ENCODE data around the gene ANXA4.
"Not testable (repeated sequence)": the region's sequence is repeated elsewhere in the genome, so short reads cannot be mapped to it uniquely, and the experiment has no call there.

ANXA4 gene

GRCh38 chr2:69807821-69808540, 66.0 kb downstream of the ANXA4 start:
- no peak for DNase-seq (ENCODE audit: low spot score)

- no peak for DNase-seq (ENCODE audit: low spot score)
Measured at GRCh38 chr2:69810550-69810949, 68.6 kb downstream of the ANXA4 start.

GRCh38 chr2:69811018-69811417, 69.1 kb downstream of the ANXA4 start:
- no peak for DNase-seq (ENCODE audit: low spot score)

GRCh38 chr2:69811591-69811990, 69.7 kb downstream of the ANXA4 start:
- no peak for DNase-seq (ENCODE audit: low spot score)

- DNase-seq (ENCODE audit: low spot score) = no peak
Measured at GRCh38 chr2:69815717-69816116, 73.8 kb downstream of the ANXA4 start.

- peak; percentile 87 for DNase-seq (ENCODE audit: low spot score)
Measured at GRCh38 chr2:69816923-69817542, 75.1 kb downstream of the ANXA4 start.

- no peak for DNase-seq (ENCODE audit: low spot score)
Measured at GRCh38 chr2:69817729-69818501, 76.0 kb downstream of the ANXA4 start.

- no peak for DNase-seq (ENCODE audit: low spot score)
Measured at GRCh38 chr2:69827796-69828540, 86.0 kb downstream of the ANXA4 start.

- no peak for DNase-seq (ENCODE audit: low spot score)
Measured at GRCh38 chr2:69828938-69829255, 87.0 kb downstream of the ANXA4 start.

GRCh38 chr2:69829256-69830044, 87.5 kb downstream of the ANXA4 start, which contains the start of gene GMCL1:
Gene GMCL1 (plus strand): TSS chr2:69829660. CDS start chr2:69829893, 233 bp downstream.
- DNase-seq (ENCODE audit: low spot score) = peak; percentile 92

GRCh38 chr2:69830045-69830905, 88.3 kb downstream of the ANXA4 start:
- DNase-seq (ENCODE audit: low spot score) = no peak

- DNase-seq (ENCODE audit: low spot score) = not testable (repeated sequence)
Measured at GRCh38 chr2:69830906-69831241, 88.9 kb downstream of the ANXA4 start.

GRCh38 chr2:69831354-69831905, 89.5 kb downstream of the ANXA4 start:
- no peak for DNase-seq (ENCODE audit: low spot score)

- DNase-seq (ENCODE audit: low spot score) = no peak
Measured at GRCh38 chr2:69833752-69834151, 91.8 kb downstream of the ANXA4 start.

GRCh38 chr2:69835666-69836065, 93.7 kb downstream of the ANXA4 start:
- no peak for DNase-seq (ENCODE audit: low spot score)

GRCh38 chr2:69836316-69836715, 94.4 kb downstream of the ANXA4 start:
- DNase-seq (ENCODE audit: low spot score) = no peak

GRCh38 chr2:69837533-69837932, 95.6 kb downstream of the ANXA4 start:
- no peak for DNase-seq (ENCODE audit: low spot score)

GRCh38 chr2:69843993-69844392, 102.1 kb downstream of the ANXA4 start:
- no peak for DNase-seq (ENCODE audit: low spot score)

GRCh38 chr2:69844560-69844959, 102.6 kb downstream of the ANXA4 start:
- DNase-seq (ENCODE audit: low spot score) = no peak

All from globus pallidus (tissue), 1 donor.